ENCODE measurements around the gene PPP6C. TPM values are rescaled to one million over a fixed set of nuclear protein-coding genes. Genes with fewer than 3 reads are reported as not detected.

Gene PPP6C
- total and polyA plus RNA-seq, 2 experiments from 2014 or later: 31.9 to 46.4 TPM

DNA sequence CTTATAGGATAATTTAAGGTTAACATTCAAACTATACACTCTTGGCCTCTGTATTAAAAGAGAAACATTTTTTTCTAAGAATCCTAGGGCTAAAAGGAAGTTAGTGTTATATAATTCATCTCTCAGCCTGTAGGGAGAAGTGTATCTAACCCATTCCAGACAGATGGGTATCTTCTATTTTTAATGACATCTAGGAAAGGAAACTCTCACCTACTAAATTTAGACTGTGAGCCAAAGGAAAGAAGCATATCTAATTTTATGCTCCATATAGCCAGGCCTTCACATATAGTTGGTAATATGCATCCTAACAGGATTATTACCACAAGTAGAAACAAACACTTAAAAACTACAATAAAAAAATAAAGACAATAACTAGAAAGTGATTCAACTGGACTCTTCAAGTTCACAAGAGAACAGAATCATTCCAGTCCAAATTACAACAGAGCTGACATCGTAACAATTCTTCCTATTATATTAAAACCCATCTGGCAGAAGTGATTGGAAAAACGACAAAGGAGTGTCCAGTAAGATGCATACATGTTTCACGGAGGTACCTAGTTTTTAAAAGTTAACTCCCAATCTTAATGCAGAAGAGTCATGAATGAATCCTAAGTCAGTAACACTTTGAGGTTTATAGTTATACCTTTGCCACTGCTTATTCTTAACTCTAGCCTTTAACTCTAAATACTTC is 85.7 kb downstream of the PPP6C start:
- H4K20me1 ChIP-seq (replicated peaks; ENCODE audit: insufficient read depth): peaks cover 14% of the 10 kb centered on the region; the same call in 1 of the 2 replicates
- no peak for TF ChIP-seq POLR2AphosphoS5 (IDR thresholded peaks at IDR 0.05; ENCODE audit: low read depth)
- TF ChIP-seq ETS1 (IDR thresholded peaks at IDR 0.05): no peak
- TF ChIP-seq ZNF462 (CRISPR knock-in tag; IDR thresholded peaks at IDR 0.05): no peak
- no peak for TF ChIP-seq CTCF (conservative IDR thresholded peaks at IDR 0.05; ENCODE audit: low read depth in 2 of 2)
- TF ChIP-seq NANOG (IDR thresholded peaks at IDR 0.05; ENCODE audit: borderline replicate concordance): no peak
- TF ChIP-seq JUNB (IDR thresholded peaks at IDR 0.05; ENCODE audit: unreplicated experiment): no peak
- no peak for TF ChIP-seq STAT1 (IDR thresholded peaks at IDR 0.05; ENCODE audit: unreplicated experiment)
- TF ChIP-seq ZNF114 (CRISPR knock-in tag; IDR thresholded peaks at IDR 0.05): no peak
- TF ChIP-seq REST (IDR thresholded peaks at IDR 0.05; ENCODE audit: unreplicated experiment): no peak
- TF ChIP-seq CREB1 (CRISPR knock-in tag; IDR thresholded peaks at IDR 0.05; ENCODE audit: low read depth): no peak
- TF ChIP-seq ZNF331 (CRISPR knock-in tag; IDR thresholded peaks at IDR 0.05; ENCODE audit: low read depth): no peak
- H3K27ac ChIP-seq (ENCODE audit: low read depth): no peak overlapping the region
- peaks cover 4% of the 10 kb centered on the region; the same call in 1 of the 3 replicates for H3K4me1 Mint-ChIP-seq
- H3K4me1 ChIP-seq (ENCODE audit: insufficient read depth): no peaks in the 10 kb centered on the region
- peaks cover 9% of the 10 kb centered on the region; the same call in 2 of the 3 replicates for H3K36me3 Mint-ChIP-seq (ENCODE audit: low read depth)
- no peak overlapping the region for H3K4me3 ChIP-seq
- H3K9me3 Mint-ChIP-seq: peaks cover 8% of the 10 kb centered on the region; the same call in 2 of the 3 replicates
- H3K4me2 ChIP-seq: no peak overlapping the region
- peaks cover 36% of the 10 kb centered on the region for H3K79me2 ChIP-seq (replicated peaks; ENCODE audit: insufficient read depth)
- peaks cover 2% of the 10 kb centered on the region; the same call in 1 of the 2 replicates for H3F3A ChIP-seq (replicated peaks; ENCODE audit: low read depth)
- H3K4me3 Mint-ChIP-seq: no peak overlapping the region
- H3K27me3 Mint-ChIP-seq (ENCODE audit: insufficient read depth, low read depth, poor library complexity): peaks cover 3% of the 10 kb centered on the region
- H3K36me3 ChIP-seq (ENCODE audit: insufficient read depth): no peaks in the 10 kb centered on the region
- no peak overlapping the region for H3K27ac Mint-ChIP-seq
- no peaks in the 10 kb centered on the region for H3K9me2 ChIP-seq (ENCODE audit: insufficient read depth)
- ATAC-seq: no peak
- no peaks in the 10 kb centered on the region for H3K27me3 ChIP-seq (ENCODE audit: insufficient read depth)
- no peak for DNase-seq (ENCODE audit: low spot score)
- no peak overlapping the region for H2AFZ ChIP-seq
